IMR-90 (cell line): ENCODE results near the gene EXOC4. TPM values are rescaled to one million over a fixed set of nuclear protein-coding genes. Genes with fewer than 3 reads are reported as not detected.

Source experiments
- ATAC-seq: fragments of 200-7000 bp; cut with Tn5 transposase; 2 replicates; pipeline ENCODE4 v1.9.1; 2020; ENCODE audit warnings: low read depth, mild to moderate bottlenecking, moderate library complexity
- BruUV-seq: library from RNA; stranded (reverse); fragments of 400-500 nt; replicated peaks from 2 replicates; lab custom pipeline; 2021; lab: Mats Ljungman, UMichigan
- CTCF ChIA-PET: fragments of 300-600 bp; formaldehyde crosslinking; extraction: SDS; loops from one replicate; lab custom pipeline; 2021; ENCODE audit warnings: antibody characterized with exemption; lab: Yijun Ruan, JAX
- POLR2A ChIA-PET: fragments of 300-600 bp; sonication (Branson Sonifier 250); formaldehyde crosslinking; loops from one replicate; lab custom pipeline; 2022; ENCODE audit warnings: antibody characterized with exemption; ENCODE audit not compliant: unreplicated experiment; lab: Charles Lee
- DNase-seq: peaks from one replicate; pipeline ENCODE4 v3.0.0; 2013
- H2AFZ ChIP-seq: replicated peaks from 2 replicates; pipeline ENCODE3; 2013; ENCODE audit warnings: low read length, mild to moderate bottlenecking; ENCODE audit not compliant: poor library complexity
- H2AK5ac ChIP-seq: 2 replicates; pipeline ENCODE4 v1.6.1; 2013; ENCODE audit warnings: low read depth, low read length, inconsistent platforms
- H2AK9ac ChIP-seq: replicated peaks from 2 replicates; pipeline ENCODE3; 2013; ENCODE audit warnings: mild to moderate bottlenecking, low read depth, low read length, moderate library complexity; ENCODE audit not compliant: poor library complexity
- H2BK120ac ChIP-seq: 2 replicates; pipeline ENCODE4 v1.6.1; 2013; ENCODE audit warnings: low read depth, low read length, inconsistent platforms
- H2BK15ac ChIP-seq: 3 replicates; pipeline ENCODE4 v1.6.1; 2013; ENCODE audit warnings: low read depth, low read length, inconsistent platforms
- H2BK20ac ChIP-seq: 2 replicates; pipeline ENCODE4 v1.6.1; 2013; ENCODE audit warnings: low read depth, mild to moderate bottlenecking, inconsistent platforms, low read length, moderate library complexity
- H2BK5ac ChIP-seq: 2 replicates; pipeline ENCODE4 v1.6.1; 2013; ENCODE audit warnings: mild to moderate bottlenecking, low read depth, low read length, inconsistent platforms; ENCODE audit not compliant: poor library complexity, severe bottlenecking
- H3K14ac ChIP-seq: replicated peaks from 2 replicates; pipeline ENCODE4 v1.6.1; 2013; ENCODE audit warnings: low read depth, low read length, inconsistent platforms
- H3K18ac ChIP-seq: 2 replicates; pipeline ENCODE4 v1.6.1; 2013; ENCODE audit warnings: low read depth, low read length, control low read depth
- H3K23ac ChIP-seq: 2 replicates; pipeline ENCODE4 v1.6.1; 2013; ENCODE audit warnings: low read depth, low read length, inconsistent platforms
- H3K27ac ChIP-seq: 2 replicates; pipeline ENCODE4 v1.5.1; 2013; ENCODE audit warnings: mild to moderate bottlenecking, control low read depth, low read length; ENCODE audit not compliant: insufficient read depth
- H3K27me3 ChIP-seq: 2 replicates; pipeline ENCODE4 v1.6.1; 2013; ENCODE audit warnings: low read length; ENCODE audit not compliant: control insufficient read depth, insufficient read depth
- H3K36me3 ChIP-seq: 2 replicates; pipeline ENCODE4 v1.6.1; 2013; ENCODE audit warnings: low read length, mixed read lengths; ENCODE audit not compliant: control insufficient read depth, insufficient read depth
- H3K4ac ChIP-seq: 2 replicates; pipeline ENCODE4 v1.6.1; 2013; ENCODE audit warnings: low read depth, low read length, inconsistent platforms
- H3K4me1 ChIP-seq: 2 replicates; pipeline ENCODE4 v1.6.1; 2013; ENCODE audit warnings: low read length, mixed read lengths; ENCODE audit not compliant: control insufficient read depth, insufficient read depth
- H3K4me2 ChIP-seq: 2 replicates; pipeline ENCODE4 v1.6.1; 2013; ENCODE audit warnings: low read depth, mild to moderate bottlenecking, control low read depth, low read length, moderate library complexity
- H3K4me3 ChIP-seq: 2 replicates; pipeline ENCODE4 v1.5.1; 2013; ENCODE audit warnings: low read depth, mild to moderate bottlenecking, control low read depth, low read length, moderate library complexity; ENCODE audit not compliant: insufficient read depth
- H3K56ac ChIP-seq: 2 replicates; pipeline ENCODE4 v1.6.1; 2013; ENCODE audit warnings: low read length, inconsistent platforms; ENCODE audit not compliant: insufficient read depth; ENCODE audit errors: extremely low read depth
- H3K79me1 ChIP-seq, 2 experiments: 2 replicates each; pipeline ENCODE4 v1.6.1; 2013; ENCODE audit warnings: low read length in 2 of 2, inconsistent platforms in 1 of 2, low read depth in 1 of 2
- H3K9ac ChIP-seq: 2 replicates; pipeline ENCODE4 v1.6.1; 2013; ENCODE audit warnings: low read depth, low read length, control low read depth
- H3K9me1 ChIP-seq: 2 replicates; pipeline ENCODE4 v1.6.1; 2013; ENCODE audit warnings: low read length, inconsistent platforms; ENCODE audit not compliant: insufficient read depth
- H3K9me3 ChIP-seq: 2 replicates; pipeline ENCODE4 v1.6.1; 2013; ENCODE audit warnings: low read length; ENCODE audit not compliant: control insufficient read depth, insufficient read depth
- H4K20me1 ChIP-seq: 2 replicates; pipeline ENCODE4 v1.6.1; 2013; ENCODE audit warnings: low read length, inconsistent platforms; ENCODE audit not compliant: insufficient read depth
- H4K5ac ChIP-seq: 2 replicates; pipeline ENCODE4 v1.6.1; 2013; ENCODE audit warnings: mild to moderate bottlenecking, low read depth, low read length, control low read depth
- H4K8ac ChIP-seq, 2 experiments: 2 replicates each; pipeline ENCODE4 v1.6.1; 2013; ENCODE audit warnings: low read depth in 2 of 2, low read length in 2 of 2, control low read depth in 1 of 2, inconsistent platforms in 1 of 2
- H4K91ac ChIP-seq: 2 replicates; pipeline ENCODE4 v1.6.1; 2013; ENCODE audit warnings: low read depth, low read length, inconsistent platforms; ENCODE audit not compliant: insufficient read depth
- CHD1 ChIP-seq: IDR thresholded peaks from 2 replicates; pipeline ENCODE4 v1.6.1; 2012; ENCODE audit warnings: low read depth, low read length, improper control_type of control experiment
- MAFK ChIP-seq: IDR thresholded peaks from 2 replicates; pipeline ENCODE4 v1.6.1; 2012; ENCODE audit warnings: low read depth, low read length, improper control_type of control experiment
- WGBS, 2 experiments: methylation state at CpG; one replicate each; pipeline versions ENCODE4 v1.1.5 to v1.1.7; 2013; ENCODE audit warnings: missing lambda C conversion rate in 2 of 2; ENCODE audit not compliant: insufficient read length in 1 of 2; ENCODE audit errors: extremely low coverage in 2 of 2; 5-methylcytosine and 5-hydroxymethylcytosine counted together
- dilution Hi-C: fragments of 300-500 bp; cut with HindIII; formaldehyde crosslinking; loops from one replicate; pipeline ENCODE4 v1.14.3; 2018; ENCODE audit warnings: low sequenced_read_pairs; ENCODE audit not compliant: unreplicated experiment
- in situ Hi-C: fragments of 300-500 bp; cut with MboI; formaldehyde crosslinking; loops from 3 replicates; pipeline ENCODE4 v1.14.3; 2019; ENCODE audit warnings: low sequenced_read_pairs, inconsistent platforms, mixed read lengths
- intact Hi-C: fragments of 100-400 bp; cut with micrococcal nuclease; formaldehyde crosslinking; loops from 2 replicates; pipeline ENCODE4 v1.10.0; 2022
- polyA plus RNA-seq, 3 experiments: library from polyadenylated mRNA; depleted of rRNA; stranded (reverse); fragments of >200 nt; gene quantifications; 2 replicates each; pipeline ENCODE4 v1.2.3, GENCODE V29; 2012; ENCODE audit warnings: low replicate concordance in 1 of 3
- total RNA-seq: library from RNA; depleted of rRNA; stranded (reverse); fragments of >200 nt; gene quantifications from 2 replicates; pipeline ENCODE4 v1.2.3, GENCODE V29; 2012

The EXOC4 gene
- total and polyA plus RNA-seq, 2 of the 4 experiments (the other 2 are of a cell fraction) = 25.4 to 94.6 TPM

- WGBS, 2 experiments = 100% methylated on average over 1 of the region's 2 CpGs; no CpG with 5 or more reads in 1 of the 2 experiments
- Histone ChIP-seq H3K9me3 (no peaks in the 10 kb centered on the region), H2AK5ac (no peak overlapping the region), H3K4me2 (no peak overlapping the region), H3K9ac (no peak overlapping the region), H3K18ac (no peak overlapping the region), H3K27ac (no peak overlapping the region), H3K36me3 (no peaks in the 10 kb centered on the region), H3K4me1 (no peaks in the 10 kb centered on the region), H3K4ac (no peak overlapping the region), H2BK20ac (no peak overlapping the region), H3K23ac (no peak overlapping the region), H2AK9ac (no peak overlapping the region), H3K14ac (no peak overlapping the region), H2BK120ac (no peak overlapping the region), H4K5ac (no peak overlapping the region), H4K8ac (no peak overlapping the region), H3K56ac (no peak overlapping the region), H3K27me3 (no peaks in the 10 kb centered on the region), H2AFZ (no peak overlapping the region), H2BK5ac (no peak overlapping the region), H3K79me1 (no peaks in the 10 kb centered on the region), H4K20me1 (no peaks in the 10 kb centered on the region), H3K4me3 (no peak overlapping the region), H4K91ac (no peak overlapping the region), H3K9me1 (no peaks in the 10 kb centered on the region; the same call in 1 of the 2 replicates), H2BK15ac (no peak overlapping the region)
- peak; percentile 42; the same call in 1 of the 2 replicates for ATAC-seq
- TF ChIP-seq CHD1 (no peak), MAFK (peak; percentile 88)
- in situ Hi-C loops = no loop called here
- BruUV-seq = no TSS peak
- dilution Hi-C loops = no loop called here
- intact Hi-C loops = no loop called here
- ChIA-PET CTCF (no interaction called here), POLR2A (no interaction called here)
- peak; percentile 53 for DNase-seq
These were observed 791.8 kb downstream of the EXOC4 start for GRCh38 chr7:134044682-134045081.
